GM13976 (cell line): Measurements from ENCODE around the gene NELL2.

Experiments used
- DNase-seq: peaks from one replicate; pipeline ENCODE4 v3.0.0; 2012; ENCODE audit warnings: low spot score
- CTCF ChIP-seq: IDR thresholded peaks from 2 replicates; pipeline ENCODE4 v1.5.1; 2012; ENCODE audit warnings: borderline replicate concordance, mild to moderate bottlenecking; ENCODE audit not compliant: insufficient read depth; ENCODE audit errors: extremely low read depth, missing control alignments, control extremely low read depth
- in situ Hi-C: fragments of 300-500 bp; cut with MboI; formaldehyde crosslinking; loops from one replicate; pipeline ENCODE4 v1.12.0; 2022; ENCODE audit warnings: low sequenced_read_pairs, mixed read lengths, inconsistent platforms; ENCODE audit not compliant: unreplicated experiment

The NELL2 gene

GRCh38 chr12:44677724-44678123, 198.4 kb downstream of the NELL2 start:
- in situ Hi-C loops: no loop called here

GRCh38 chr12:44674875-44675274, 201.2 kb downstream of the NELL2 start:
- no peak for DNase-seq
- TF ChIP-seq CTCF: no peak
- in situ Hi-C loops: no loop called here

More at GRCh38 chr12:44677724-44678123, 198.4 kb downstream of the NELL2 start:
- DNase-seq: no peak
- no peak for TF ChIP-seq CTCF

- in situ Hi-C loops: no loop called here
- TF ChIP-seq CTCF: no peak
- no peak for DNase-seq
Measured at GRCh38 chr12:44673811-44674210, 202.3 kb downstream of the NELL2 start.

- DNase-seq: no peak
- in situ Hi-C loops: no loop called here
- no peak for TF ChIP-seq CTCF
Measured at GRCh38 chr12:44672042-44672441, 204.1 kb downstream of the NELL2 start.

GRCh38 chr12:44668443-44668842, 207.7 kb downstream of the NELL2 start:
- TF ChIP-seq CTCF: no peak
- in situ Hi-C loops: no loop called here
- DNase-seq: no peak

- TF ChIP-seq CTCF: no peak
- in situ Hi-C loops: no loop called here
- DNase-seq: no peak
Measured at GRCh38 chr12:44667461-44667860, 208.7 kb downstream of the NELL2 start.

- DNase-seq: no peak
- in situ Hi-C loops: no loop called here
- no peak for TF ChIP-seq CTCF
Measured at GRCh38 chr12:44663291-44663690, 212.8 kb downstream of the NELL2 start.
